ENCODE data around the gene NTM. TPM values are rescaled to one million over a fixed set of nuclear protein-coding genes. Genes with fewer than 3 reads are reported as not detected.

Gene NTM
- polyA plus RNA-seq, 1 donor from 2014 or later = 39.4 TPM

DNA sequence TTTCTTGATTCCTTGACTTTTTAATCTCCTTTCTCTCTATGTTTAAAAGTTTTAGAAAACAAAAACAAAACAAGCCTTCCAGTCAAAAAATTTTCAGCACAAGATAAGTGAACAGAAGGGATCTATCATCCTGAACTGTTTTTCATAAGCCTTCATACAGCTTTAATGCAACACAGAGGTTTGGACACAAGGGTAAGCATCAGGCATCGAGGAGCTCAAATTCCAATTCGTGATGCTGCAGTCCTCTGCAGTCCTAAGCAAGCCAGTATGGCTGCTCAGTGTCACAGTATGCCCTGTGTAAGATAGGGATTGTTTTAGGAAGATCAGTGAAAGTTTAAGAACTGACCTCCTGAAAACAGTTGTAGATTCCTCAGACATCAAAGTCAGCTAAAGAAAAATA is 740.9 kb downstream of the NTM start:
- no peak overlapping the region for H3K27ac ChIP-seq (ENCODE audit: low read length)
- no peak overlapping the region for H2AFZ ChIP-seq (ENCODE audit: low read depth, low read length)
- H3K4me2 ChIP-seq (ENCODE audit: low read length) = no peak overlapping the region
- H3K27me3 ChIP-seq (ENCODE audit: insufficient read depth, low read depth, low read length) = no peaks in the 10 kb centered on the region
- no peaks in the 10 kb centered on the region for H3F3A ChIP-seq (ENCODE audit: insufficient read depth, low read length, poor library complexity, severe bottlenecking)
- H4K20me1 ChIP-seq (ENCODE audit: insufficient read depth) = no peaks in the 10 kb centered on the region
- H3K36me3 ChIP-seq (ENCODE audit: insufficient read depth, low read length) = no peaks in the 10 kb centered on the region
- H3K9me2 ChIP-seq (ENCODE audit: insufficient read depth, low read length) = no peaks in the 10 kb centered on the region
- no peaks in the 10 kb centered on the region for H3K79me2 ChIP-seq (replicated peaks; ENCODE audit: insufficient read depth, low read length)
- H3K9ac ChIP-seq (ENCODE audit: low read length) = no peak overlapping the region
- H3K9me3 ChIP-seq (ENCODE audit: low read length) = no peaks in the 10 kb centered on the region
- no peak overlapping the region for H3K4me3 ChIP-seq (ENCODE audit: low read length)
- TF ChIP-seq EP300 (conservative IDR thresholded peaks at IDR 0.05; ENCODE audit: poor library complexity, severe bottlenecking) = no peak

GRCh38 chr11:132111838-132112237 is 741.4 kb downstream of the NTM start:
- H3K9me2 ChIP-seq (ENCODE audit: insufficient read depth, low read length) = no peaks in the 10 kb centered on the region
- H4K20me1 ChIP-seq (ENCODE audit: insufficient read depth) = no peaks in the 10 kb centered on the region
- H2AFZ ChIP-seq (ENCODE audit: low read depth, low read length) = no peak overlapping the region
- no peaks in the 10 kb centered on the region for H3K79me2 ChIP-seq (replicated peaks; ENCODE audit: insufficient read depth, low read length)
- H3K9ac ChIP-seq (ENCODE audit: low read length) = no peak overlapping the region
- H3K4me3 ChIP-seq (ENCODE audit: low read length) = no peak overlapping the region
- H3F3A ChIP-seq (ENCODE audit: insufficient read depth, low read length, poor library complexity, severe bottlenecking) = no peaks in the 10 kb centered on the region
- no peaks in the 10 kb centered on the region for H3K27me3 ChIP-seq (ENCODE audit: insufficient read depth, low read depth, low read length)
- TF ChIP-seq, protein P1, sequence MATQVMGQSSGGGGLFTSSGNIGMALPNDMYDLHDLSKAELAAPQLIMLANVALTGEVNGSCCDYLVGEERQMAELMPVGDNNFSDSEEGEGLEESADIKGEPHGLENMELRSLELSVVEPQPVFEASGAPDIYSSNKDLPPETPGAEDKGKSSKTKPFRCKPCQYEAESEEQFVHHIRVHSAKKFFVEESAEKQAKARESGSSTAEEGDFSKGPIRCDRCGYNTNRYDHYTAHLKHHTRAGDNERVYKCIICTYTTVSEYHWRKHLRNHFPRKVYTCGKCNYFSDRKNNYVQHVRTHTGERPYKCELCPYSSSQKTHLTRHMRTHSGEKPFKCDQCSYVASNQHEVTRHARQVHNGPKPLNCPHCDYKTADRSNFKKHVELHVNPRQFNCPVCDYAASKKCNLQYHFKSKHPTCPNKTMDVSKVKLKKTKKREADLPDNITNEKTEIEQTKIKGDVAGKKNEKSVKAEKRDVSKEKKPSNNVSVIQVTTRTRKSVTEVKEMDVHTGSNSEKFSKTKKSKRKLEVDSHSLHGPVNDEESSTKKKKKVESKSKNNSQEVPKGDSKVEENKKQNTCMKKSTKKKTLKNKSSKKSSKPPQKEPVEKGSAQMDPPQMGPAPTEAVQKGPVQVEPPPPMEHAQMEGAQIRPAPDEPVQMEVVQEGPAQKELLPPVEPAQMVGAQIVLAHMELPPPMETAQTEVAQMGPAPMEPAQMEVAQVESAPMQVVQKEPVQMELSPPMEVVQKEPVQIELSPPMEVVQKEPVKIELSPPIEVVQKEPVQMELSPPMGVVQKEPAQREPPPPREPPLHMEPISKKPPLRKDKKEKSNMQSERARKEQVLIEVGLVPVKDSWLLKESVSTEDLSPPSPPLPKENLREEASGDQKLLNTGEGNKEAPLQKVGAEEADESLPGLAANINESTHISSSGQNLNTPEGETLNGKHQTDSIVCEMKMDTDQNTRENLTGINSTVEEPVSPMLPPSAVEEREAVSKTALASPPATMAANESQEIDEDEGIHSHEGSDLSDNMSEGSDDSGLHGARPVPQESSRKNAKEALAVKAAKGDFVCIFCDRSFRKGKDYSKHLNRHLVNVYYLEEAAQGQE (IDR thresholded peaks at IDR 0.05; ENCODE audit: borderline replicate concordance) = no peak
- TF ChIP-seq EP300 (conservative IDR thresholded peaks at IDR 0.05; ENCODE audit: poor library complexity, severe bottlenecking) (no peak), EZH2 (IDR thresholded peaks at IDR 0.05; ENCODE audit: borderline replicate concordance, insufficient read depth, low read length, poor library complexity, severe bottlenecking) (no peak), POLR2AphosphoS5 (IDR thresholded peaks at IDR 0.05) (no peak), SMC3 (conservative IDR thresholded peaks at IDR 0.05; ENCODE audit: poor library complexity) (no peak), TAF1 (IDR thresholded peaks at IDR 0.05; ENCODE audit: low read depth) (no peak), CTCF (IDR thresholded peaks at IDR 0.05; ENCODE audit: poor library complexity, severe bottlenecking) (no peak), RAD21 (conservative IDR thresholded peaks at IDR 0.05) (no peak), MXI1 (conservative IDR thresholded peaks at IDR 0.05; ENCODE audit: poor library complexity, severe bottlenecking) (no peak)
- H3K9me3 ChIP-seq (ENCODE audit: low read length) = no peaks in the 10 kb centered on the region
- H3K36me3 ChIP-seq (ENCODE audit: insufficient read depth, low read length) = no peaks in the 10 kb centered on the region
- no peak overlapping the region for H3K27ac ChIP-seq (ENCODE audit: low read length)
- no peak overlapping the region for H3K4me2 ChIP-seq (ENCODE audit: low read length)

DNA sequence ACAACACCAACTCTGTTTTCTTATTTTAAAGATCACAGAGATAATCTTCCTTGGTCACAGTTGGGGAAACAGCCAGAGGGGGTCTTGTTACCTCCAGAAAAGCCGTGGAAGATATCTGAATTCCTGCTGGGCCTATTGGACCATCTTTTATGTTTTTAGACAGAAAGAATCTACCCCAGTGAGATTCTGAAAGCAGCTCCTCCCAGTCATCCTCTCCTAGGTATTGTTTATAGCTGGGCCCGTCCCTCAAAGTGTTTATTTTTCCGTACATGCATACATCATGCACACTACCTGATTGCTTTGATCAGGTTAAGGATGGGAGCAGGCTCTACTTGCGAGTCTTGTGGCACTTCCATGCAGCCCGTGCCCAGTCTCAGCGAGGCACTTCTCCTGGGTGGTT is 742.4 kb downstream of the NTM start:
- Histone ChIP-seq H3K4me3 (ENCODE audit: low read length) (no peak overlapping the region), H3F3A (ENCODE audit: insufficient read depth, low read length, poor library complexity, severe bottlenecking) (no peaks in the 10 kb centered on the region), H3K36me3 (ENCODE audit: insufficient read depth, low read length) (no peaks in the 10 kb centered on the region), H3K79me2 (replicated peaks; ENCODE audit: insufficient read depth, low read length) (no peaks in the 10 kb centered on the region), H3K9me2 (ENCODE audit: insufficient read depth, low read length) (no peaks in the 10 kb centered on the region), H3K27me3 (ENCODE audit: insufficient read depth, low read depth, low read length) (no peaks in the 10 kb centered on the region), H3K4me2 (ENCODE audit: low read length) (no peak overlapping the region), H2AFZ (ENCODE audit: low read depth, low read length) (no peak overlapping the region), H3K27ac (ENCODE audit: low read length) (peak overlapping the region; percentile 26), H3K9me3 (ENCODE audit: low read length) (no peaks in the 10 kb centered on the region), H3K9ac (ENCODE audit: low read length) (no peak overlapping the region), H4K20me1 (ENCODE audit: insufficient read depth) (no peaks in the 10 kb centered on the region)
- TF ChIP-seq, protein P1 (IDR thresholded peaks at IDR 0.05; ENCODE audit: borderline replicate concordance) = no peak
- TF ChIP-seq EP300 (conservative IDR thresholded peaks at IDR 0.05; ENCODE audit: poor library complexity, severe bottlenecking) = no peak
- TF ChIP-seq MXI1 (conservative IDR thresholded peaks at IDR 0.05; ENCODE audit: poor library complexity, severe bottlenecking) = no peak
- TF ChIP-seq SMC3 (conservative IDR thresholded peaks at IDR 0.05; ENCODE audit: poor library complexity) = no peak
- TF ChIP-seq CTCF (IDR thresholded peaks at IDR 0.05; ENCODE audit: poor library complexity, severe bottlenecking) = no peak
- TF ChIP-seq POLR2AphosphoS5 (IDR thresholded peaks at IDR 0.05) = no peak
- no peak for TF ChIP-seq EZH2 (IDR thresholded peaks at IDR 0.05; ENCODE audit: borderline replicate concordance, insufficient read depth, low read length, poor library complexity, severe bottlenecking)
- no peak for TF ChIP-seq RAD21 (conservative IDR thresholded peaks at IDR 0.05)
- no peak for TF ChIP-seq TAF1 (IDR thresholded peaks at IDR 0.05; ENCODE audit: low read depth)

Data from neural cell (in vitro differentiated cells).